GM12878 (cell line): ENCODE data around the gene SLC22A4. TPM values are rescaled to one million over a fixed set of nuclear protein-coding genes. Genes with fewer than 3 reads are reported as not detected.

ENCODE experiments used
- ATAC-seq: fragments of 200-7000 bp; cut with Tn5 transposase; 3 replicates; pipeline ENCODE4 v1.9.1; 2020; ENCODE audit warnings: mild to moderate bottlenecking, moderate library complexity
- BruUV-seq: library from RNA; stranded (reverse); fragments of 400-500 nt; replicated peaks from 2 replicates; lab custom pipeline; 2021; lab: Mats Ljungman, UMichigan
- CTCF ChIA-PET: fragments of 300-600 bp; sonication (Branson Sonifier 250); formaldehyde crosslinking; extraction: SDS; loops from one replicate; lab custom pipeline; 2021; ENCODE audit warnings: inconsistent platforms; lab: Yijun Ruan, JAX
- POLR2A ChIA-PET: fragments of 350-600 bp; formaldehyde crosslinking; extraction: SDS; loops from one replicate; lab custom pipeline; 2021; ENCODE audit warnings: inconsistent platforms; lab: Charles Lee
- RAD21 ChIA-PET: fragments of 300-600 bp; sonication (Branson Sonifier 250); formaldehyde crosslinking; loops from one replicate; lab custom pipeline; 2023; ENCODE audit warnings: antibody characterized with exemption; ENCODE audit not compliant: unreplicated experiment; lab: Charles Lee
- SMC1A ChIA-PET: fragments of 300-600 bp; sonication (Branson Sonifier 250); formaldehyde crosslinking; loops from one replicate; lab custom pipeline; 2023; ENCODE audit not compliant: unreplicated experiment, uncharacterized antibody; lab: Charles Lee
- DNase-seq: peaks from one replicate; pipeline ENCODE4 v3.0.0-alpha.2; 2011; ENCODE audit warnings: low read depth, low spot score
- FAIRE-seq: peaks from 3 replicates; lab custom pipeline; 2011; peaks lifted over from hg19 to GRCh38; lab: Jason Lieb, UNC
- H2AFZ ChIP-seq: 2 replicates; pipeline ENCODE4 v1.6.0; 2011; ENCODE audit warnings: low read depth, low read length, control low read depth; ENCODE audit not compliant: control insufficient read depth
- H3K27ac ChIP-seq: 2 replicates; pipeline ENCODE4 v1.5.1; 2011; ENCODE audit warnings: control low read depth; ENCODE audit not compliant: control insufficient read depth, insufficient read depth
- H3K27me3 ChIP-seq, 2 experiments: replicated peaks in 1 of 2; 2 replicates each; pipeline versions ENCODE4 v1.6.0 to v1.6.1; 2011; ENCODE audit warnings: low read length in 1 of 2; ENCODE audit not compliant: control insufficient read depth in 2 of 2, insufficient read depth in 2 of 2
- H3K36me3 ChIP-seq, 2 experiments: 2 replicates each; pipeline ENCODE4 v1.5.1; 2011; ENCODE audit warnings: low read length in 1 of 2; ENCODE audit not compliant: control insufficient read depth in 2 of 2, insufficient read depth in 2 of 2
- H3K4me1 ChIP-seq: 2 replicates; pipeline ENCODE4 v1.6.1; 2011; ENCODE audit warnings: mild to moderate bottlenecking, low read length, moderate library complexity, mixed read lengths; ENCODE audit not compliant: control insufficient read depth, insufficient read depth
- H3K4me2 ChIP-seq: 2 replicates; pipeline ENCODE4 v1.6.0; 2011; ENCODE audit warnings: control low read depth; ENCODE audit not compliant: control insufficient read depth, insufficient read depth
- H3K4me3 ChIP-seq: fragments of 200-600 bp; sonication (generic); 2 replicates; pipeline ENCODE4 v1.5.1; 2016
- H3K79me2 ChIP-seq: 2 replicates; pipeline ENCODE4 v1.6.0; 2011; ENCODE audit warnings: low read length; ENCODE audit not compliant: control insufficient read depth, insufficient read depth
- H3K9ac ChIP-seq: 2 replicates; pipeline ENCODE4 v1.8.0; 2011; ENCODE audit warnings: low read length, control low read depth, mixed read lengths; ENCODE audit not compliant: control insufficient read depth, insufficient read depth
- H3K9me3 ChIP-seq: replicated peaks from 3 replicates; pipeline ENCODE4 v1.5.1; 2011; ENCODE audit warnings: mild to moderate bottlenecking, low read length; ENCODE audit not compliant: control insufficient read depth, insufficient read depth
- H4K20me1 ChIP-seq: 2 replicates; pipeline ENCODE4 v1.6.0; 2011; ENCODE audit not compliant: control insufficient read depth, insufficient read depth
- BCL11A ChIP-seq: IDR thresholded peaks from 2 replicates; pipeline ENCODE4 v1.6.1; 2011; ENCODE audit warnings: low read depth, low read length
- BHLHE40 ChIP-seq, 2 experiments: fragments of 450-650 bp in 1 of 2; IDR thresholded peaks; 2 replicates each; pipeline ENCODE4 v1.6.1; 2011 to 2017; ENCODE audit warnings: low read depth in 2 of 2, borderline replicate concordance in 1 of 2, improper control_type of control experiment in 1 of 2, low read length in 1 of 2, mild to moderate bottlenecking in 1 of 2
- CEBPZ ChIP-seq: fragments of 150-350 bp; IDR thresholded peaks from 2 replicates; pipeline ENCODE4 v1.6.1; 2016; ENCODE audit warnings: low read depth, low read length
- MTA3 ChIP-seq: IDR thresholded peaks from 2 replicates; pipeline ENCODE4 v1.6.1; 2012; ENCODE audit warnings: low read length, inconsistent platforms, borderline replicate concordance
- PRDM15 ChIP-seq: fragments of 450-650 bp; formaldehyde crosslinking; IDR thresholded peaks from 2 replicates; pipeline ENCODE4 v1.4.0; 2020; ENCODE audit warnings: mild to moderate bottlenecking, moderate library complexity
- WRNIP1 ChIP-seq: IDR thresholded peaks from 2 replicates; pipeline ENCODE4 v1.6.1; 2011; ENCODE audit warnings: low read depth, low read length, improper control_type of control experiment, borderline replicate concordance
- WGBS: methylation state at CpG from one replicate; pipeline ENCODE4 v1.1.6; 2016; ENCODE audit warnings: low lambda C conversion rate; ENCODE audit not compliant: insufficient replicate concordance, insufficient coverage; ENCODE audit errors: missing lambda C conversion rate; 5-methylcytosine and 5-hydroxymethylcytosine counted together
- in situ Hi-C: fragments of 300-500 bp; cut with MboI; formaldehyde crosslinking; loops from 9 replicates; pipeline ENCODE4 v1.14.3; 2018; ENCODE audit warnings: mixed read lengths
- intact Hi-C: fragments of 100-400 bp; cut with micrococcal nuclease; formaldehyde crosslinking; loops from one replicate; pipeline ENCODE4 v1.14.2; 2022; ENCODE audit not compliant: unreplicated experiment
- polyA plus RNA-seq, 11 experiments: library from polyadenylated mRNA; depleted of rRNA in 4 of 11; unstranded in 6 of 11; stranded (reverse) in 5 of 11; fragments of >200 nt; fragmentation: Nextera tagmentation in 4 of 11; fragmentation: Illumina TruSeq in 1 of 11; extraction: Ambion mirVana in 4 of 11; extraction: Trizol in 1 of 11; gene quantifications; 1 replicate in 1 of 11; 2 replicates in 10 of 11; pipeline versions ENCODE4 v1.2.1 to v1.2.3, GENCODE V29; 2011 to 2016; ENCODE audit warnings: inconsistent platforms in 2 of 11, missing spikeins in 2 of 11, low read depth in 1 of 11
- total RNA-seq, 4 experiments: library from RNA; depleted of rRNA in 3 of 4; stranded (reverse); fragments of >200 nt in 3 of 4; fragmentation: Illumina TruSeq in 1 of 4; extraction: Trizol in 1 of 4; gene quantifications; 2 replicates each; pipeline versions ENCODE4 v1.2.1 to v1.2.3, GENCODE V29; 2013 to 2021
- TF ChIP-seq, protein P1 (sequence below): IDR thresholded peaks from 2 replicates; pipeline ENCODE4 v1.6.1; 2012; ENCODE audit warnings: low read depth, low read length, improper control_type of control experiment
- TF ChIP-seq, protein P2 (sequence below): IDR thresholded peaks from 2 replicates; pipeline ENCODE4 v1.6.1; 2011; ENCODE audit warnings: low read depth, low read length, improper control_type of control experiment, borderline replicate concordance

The SLC22A4 gene
- total and polyA plus RNA-seq, 10 of the 15 experiments (the other 5 are each of a cell fraction or from before 2014, with no cell fraction given), result 0.04 to 0.61 (median 0.10) TPM; not detected in 2

DNA sequence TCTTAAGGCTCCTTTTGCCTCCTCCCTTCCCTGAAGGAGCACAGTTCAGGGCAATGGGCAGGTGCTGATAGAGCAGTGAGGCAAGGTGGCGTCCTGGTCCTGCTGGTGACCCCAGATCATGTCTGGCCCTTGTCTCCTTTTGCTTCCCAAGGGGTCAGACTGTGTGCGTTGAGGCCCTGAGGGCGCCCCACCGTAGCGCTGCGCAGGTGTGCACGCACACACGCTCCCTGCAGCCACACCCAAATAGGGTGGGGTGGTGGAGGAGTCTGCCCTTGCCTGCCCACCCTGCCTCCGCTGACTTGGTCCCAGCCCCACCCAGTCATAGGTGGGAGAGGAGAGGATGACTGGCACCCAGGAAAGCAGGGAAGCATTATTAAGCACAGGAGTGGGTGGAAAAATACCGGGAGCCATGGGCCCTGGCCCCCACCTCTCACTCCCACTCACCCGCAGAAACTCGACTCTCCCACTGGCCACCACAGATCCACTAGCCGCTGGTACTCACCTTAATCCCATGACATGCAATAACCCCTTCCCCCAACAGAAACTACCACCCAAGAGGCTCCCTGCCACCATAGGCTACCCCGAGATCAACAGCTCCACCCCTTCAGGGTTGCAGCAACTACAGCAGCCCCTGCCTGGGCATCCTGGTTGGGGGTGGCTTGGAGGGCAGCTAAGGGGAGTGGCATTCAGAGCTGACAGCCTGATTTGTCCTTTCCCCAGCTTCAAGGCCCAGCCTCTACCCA is 20.0 kb upstream of the SLC22A4 start:
- intact Hi-C loops, result loop anchor here (5.0 kb wide), 2 partner anchors 98 to 228 kb away; no protein-coding TSS in a partner anchor
- no peak for ATAC-seq
- no peak for DNase-seq
- Histone ChIP-seq H3K4me3 (no peak overlapping the region), H3K36me3 (no peaks in the 10 kb centered on the region), H3K27me3 (no peaks in the 10 kb centered on the region; a peak in 1 of 4 replicates), H4K20me1 (no peaks in the 10 kb centered on the region), H3K4me1 (peaks cover 14% of the 10 kb centered on the region), H2AFZ (no peak overlapping the region), H3K9me3 (no peaks in the 10 kb centered on the region), H3K79me2 (no peaks in the 10 kb centered on the region), H3K4me2 (no peak overlapping the region), H3K9ac (no peak overlapping the region), H3K27ac (no peak overlapping the region)
- WGBS, result 53% methylated on average over 14 of the region's 14 CpGs
- TF ChIP-seq, protein P1, sequence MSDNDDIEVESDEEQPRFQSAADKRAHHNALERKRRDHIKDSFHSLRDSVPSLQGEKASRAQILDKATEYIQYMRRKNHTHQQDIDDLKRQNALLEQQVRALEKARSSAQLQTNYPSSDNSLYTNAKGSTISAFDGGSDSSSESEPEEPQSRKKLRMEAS, result no peak
- TF ChIP-seq CEBPZ, result no peak
- TF ChIP-seq, protein P2, sequence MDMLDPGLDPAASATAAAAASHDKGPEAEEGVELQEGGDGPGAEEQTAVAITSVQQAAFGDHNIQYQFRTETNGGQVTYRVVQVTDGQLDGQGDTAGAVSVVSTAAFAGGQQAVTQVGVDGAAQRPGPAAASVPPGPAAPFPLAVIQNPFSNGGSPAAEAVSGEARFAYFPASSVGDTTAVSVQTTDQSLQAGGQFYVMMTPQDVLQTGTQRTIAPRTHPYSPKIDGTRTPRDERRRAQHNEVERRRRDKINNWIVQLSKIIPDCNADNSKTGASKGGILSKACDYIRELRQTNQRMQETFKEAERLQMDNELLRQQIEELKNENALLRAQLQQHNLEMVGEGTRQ, result no peak
- TF ChIP-seq WRNIP1, result no peak
- no peak for TF ChIP-seq PRDM15 (CRISPR knock-in tag)
- no peak for TF ChIP-seq MTA3
- no peak for TF ChIP-seq BHLHE40 (IDR thresholded peaks at IDR 0.05; ENCODE audit: borderline replicate concordance in 1 of 2, low read depth in 2 of 2, low read length in 1 of 2)
- no peak for TF ChIP-seq BCL11A
- POLR2A ChIA-PET, result no interaction called here
- BruUV-seq, result no TSS peak
- RAD21 ChIA-PET, result interaction anchor here (1.4 kb wide), 1 partner anchor 36 kb away, joined by 4 read pairs; no protein-coding TSS in a partner anchor
- CTCF ChIA-PET, result interaction anchor here (0.6 to 4.5 kb wide), 11 partner anchors 11 to 518 kb away, joined by 3 to 23 read pairs (median 4); partner anchors contain the start of gene P4HA2
- in situ Hi-C loops, result no loop called here
- no peak for FAIRE-seq
- SMC1A ChIA-PET, result interaction anchor here (0.6 to 3.7 kb wide), 3 partner anchors 17 to 36 kb away, joined by 3 to 14 read pairs (median 4); no protein-coding TSS in a partner anchor
